Spleen (tissue), 11 donors: ENCODE data around the gene PGP. TPM values are rescaled to one million over a fixed set of nuclear protein-coding genes. Genes with fewer than 3 reads are reported as not detected.

Source experiments
- DNase-seq: peaks from one replicate; pipeline ENCODE4 v3.0.0-alpha.2; 2020
- H3K27ac ChIP-seq, 8 donors: fragments of 200-600 bp; sonication (generic) in 7 of 8; 1 replicate in 4 of 8; 2 replicates in 4 of 8; pipeline versions ENCODE4 v1.5.0 to v1.8.0; 2016 to 2021; ENCODE audit warnings: inconsistent platforms in 4 of 8, mild to moderate bottlenecking in 4 of 8, moderate library complexity in 1 of 8
- H3K27me3 ChIP-seq, 7 donors: fragments of 200-600 bp; sonication (generic) in 6 of 7; replicated peaks in 1 of 7; 1 replicate in 4 of 7; 2 replicates in 3 of 7; pipeline versions ENCODE4 v1.5.0 to v1.8.0; 2016 to 2021; ENCODE audit warnings: inconsistent platforms in 3 of 7, mild to moderate bottlenecking in 1 of 7
- H3K36me3 ChIP-seq, 6 donors: fragments of 200-600 bp; sonication (generic) in 5 of 6; 1 replicate in 4 of 6; 2 replicates in 2 of 6; pipeline versions ENCODE4 v1.5.0 to v1.8.0; 2016 to 2021; ENCODE audit warnings: inconsistent platforms in 2 of 6
- H3K4me1 ChIP-seq, 6 donors: fragments of 200-600 bp; sonication (generic) in 5 of 6; 1 replicate in 3 of 6; 2 replicates in 3 of 6; pipeline versions ENCODE4 v1.5.0 to v1.8.0; 2016 to 2021; ENCODE audit warnings: inconsistent platforms in 3 of 6
- H3K4me3 ChIP-seq, 8 donors: fragments of 200-600 bp; sonication (generic) in 7 of 8; 1 replicate in 4 of 8; 2 replicates in 4 of 8; pipeline versions ENCODE4 v1.5.0 to v1.8.0; 2016 to 2021; ENCODE audit warnings: inconsistent platforms in 4 of 8, mild to moderate bottlenecking in 4 of 8, moderate library complexity in 2 of 8
- H3K9me3 ChIP-seq, 8 donors: fragments of 200-600 bp; sonication (generic) in 7 of 8; 1 replicate in 4 of 8; 2 replicates in 4 of 8; pipeline versions ENCODE4 v1.5.0 to v1.8.0; 2016 to 2021; ENCODE audit warnings: inconsistent platforms in 4 of 8
- CTCF ChIP-seq, 11 experiments: fragments of 200-600 bp in 7 of 11; fragments of 450-650 bp in 4 of 11; sonication (generic) in 4 of 11; IDR thresholded peaks in 8 of 11; conservative IDR thresholded peaks in 3 of 11; 1 replicate in 7 of 11; 2 replicates in 4 of 11; pipeline versions ENCODE4 v1.4.0 to v1.8.0; 2016 to 2021; ENCODE audit warnings: antibody characterized with exemption in 11 of 11, inconsistent platforms in 4 of 11, mild to moderate bottlenecking in 1 of 11
- POLR2A ChIP-seq, 3 donors: fragments of 450-650 bp; IDR thresholded peaks; one replicate each; pipeline ENCODE4 v1.5.1; 2017; ENCODE audit warnings: antibody characterized with exemption in 3 of 3, mild to moderate bottlenecking in 1 of 3
- POLR2AphosphoS5 ChIP-seq, 3 donors: sonication (generic); formaldehyde crosslinking; IDR thresholded peaks; one replicate each; pipeline ENCODE4 v1.5.1; 2017; ENCODE audit warnings: antibody characterized with exemption in 3 of 3
- WGBS, 5 donors: extraction: QIAGEN DNeasy Blood & Tissue Kit in 3 of 5; methylation state at CpG; one replicate each; pipeline versions ENCODE4 v1.1.5 to v1.1.7; 2013 to 2018; 5-methylcytosine and 5-hydroxymethylcytosine counted together
- intact Hi-C: fragments of 100-400 bp; cut with DNase I; formaldehyde crosslinking; loops from one replicate; pipeline ENCODE4 v1.15.0; 2023; ENCODE audit warnings: low total_unique reads
- polyA plus RNA-seq, 3 donors: library from polyadenylated mRNA; stranded (reverse); fragments of 200-250 nt; gene quantifications; one replicate each; pipeline ENCODE4 v1.2.1, GENCODE V29; 2013
- total RNA-seq, 7 donors: library from RNA; depleted of rRNA in 3 of 7; stranded (reverse); fragments of >200 nt in 3 of 7; fragmentation: NEBNext Ultra II Directional in 4 of 7; extraction: Animal tissue kit (Norgen Biotek cat#: 25700) in 4 of 7; gene quantifications; one replicate each; pipeline versions ENCODE4 v1.1.0 to v1.2.1, GENCODE V29; 2016 to 2021
- donor health status: healthy with polysubstance abuse.
- donor health status: DM: no; HTN: no; CAD: no; lungs with moderate emphysema.
- donor health status: DM: no; HTN: no; CAD: no.
- donor health status: Bipolar disorder and iron deficiency.
- donor health status: healthy.
- donor health status: DM: no; HTN: no; CAD: no.
- donor health status: DM: yes; HTN: yes; CAD: no.

Gene PGP
- total and polyA plus RNA-seq, 10 donors: 9.3 to 20.2 (median 13.7) TPM

- 88 to 93% (median 89%) methylated on average over 13 of the region's 13 CpGs for WGBS, 5 donors
- intact Hi-C loops: no loop called here
- no peak for DNase-seq
- H3K36me3 ChIP-seq: no peaks in the 10 kb centered on the region
- no peak overlapping the region for H3K4me3 ChIP-seq
- no peak for TF ChIP-seq POLR2A (IDR thresholded peaks at IDR 0.05)
- no peak for TF ChIP-seq CTCF (IDR thresholded peaks at IDR 0.05 in 8 of 11, conservative IDR thresholded peaks at IDR 0.05 in 3 of 11)
- no peak for TF ChIP-seq POLR2AphosphoS5 (IDR thresholded peaks at IDR 0.05)
- no peaks in the 10 kb centered on the region for H3K27me3 ChIP-seq
- no peaks in the 10 kb centered on the region for H3K9me3 ChIP-seq
- no peaks in the 10 kb centered on the region for H3K4me1 ChIP-seq
- no peak overlapping the region for H3K27ac ChIP-seq
These were observed 28.6 kb downstream of the PGP start for GRCh38 chr16:2186064-2186463.

GRCh38 chr16:2184962-2185361 is 29.7 kb downstream of the PGP start:
- WGBS, 5 donors: 80 to 89% (median 84%) methylated on average over 4 to 20 of the region's 20 CpGs
- intact Hi-C loops: no loop called here

GRCh38 chr16:2184346-2184745 is 30.3 kb downstream of the PGP start:
- no peak overlapping the region for H3K27ac ChIP-seq
- intact Hi-C loops: no loop called here
- TF ChIP-seq CTCF (IDR thresholded peaks at IDR 0.05 in 8 of 11, conservative IDR thresholded peaks at IDR 0.05 in 3 of 11) (no peak), POLR2AphosphoS5 (IDR thresholded peaks at IDR 0.05) (no peak), POLR2A (IDR thresholded peaks at IDR 0.05) (no peak)
- H3K4me3 ChIP-seq: no peak overlapping the region
- no peak for DNase-seq
- H3K27me3 ChIP-seq: no peaks in the 10 kb centered on the region
- no peaks in the 10 kb centered on the region for H3K9me3 ChIP-seq
- H3K4me1 ChIP-seq: no peaks in the 10 kb centered on the region
- peaks cover 0 to 3% (median 0%) of the 10 kb centered on the region in 6 donors for H3K36me3 ChIP-seq
- 83 to 94% (median 86%) methylated on average over 13 to 19 of the region's 19 CpGs for WGBS, 5 donors

More at GRCh38 chr16:2184962-2185361, 29.7 kb downstream of the PGP start:
- H3K27ac ChIP-seq: no peak overlapping the region
- H3K27me3 ChIP-seq: no peaks in the 10 kb centered on the region
- H3K4me1 ChIP-seq: no peaks in the 10 kb centered on the region
- H3K4me3 ChIP-seq: no peak overlapping the region
- DNase-seq: no peak
- H3K36me3 ChIP-seq: no peaks in the 10 kb centered on the region
- no peaks in the 10 kb centered on the region for H3K9me3 ChIP-seq
- TF ChIP-seq POLR2A (IDR thresholded peaks at IDR 0.05): no peak
- TF ChIP-seq POLR2AphosphoS5 (IDR thresholded peaks at IDR 0.05): no peak
- no peak for TF ChIP-seq CTCF (IDR thresholded peaks at IDR 0.05 in 8 of 11, conservative IDR thresholded peaks at IDR 0.05 in 3 of 11)

GRCh38 chr16:2183671-2184070 is 31.0 kb downstream of the PGP start:
- WGBS, 5 donors: 84 to 95% (median 91%) methylated on average over 16 to 30 of the region's 30 CpGs
- H3K36me3 ChIP-seq: peaks cover 0 to 3% (median 0%) of the 10 kb centered on the region in 6 donors
- peaks cover 0 to under 1% (median 0%) of the 10 kb centered on the region in 8 donors for H3K9me3 ChIP-seq
- no peak overlapping the region for H3K27ac ChIP-seq
- no peak overlapping the region for H3K4me3 ChIP-seq
- H3K4me1 ChIP-seq: no peaks in the 10 kb centered on the region
- no peak for TF ChIP-seq POLR2AphosphoS5 (IDR thresholded peaks at IDR 0.05)
- TF ChIP-seq CTCF (IDR thresholded peaks at IDR 0.05 in 8 of 11, conservative IDR thresholded peaks at IDR 0.05 in 3 of 11): no peak
- TF ChIP-seq POLR2A (IDR thresholded peaks at IDR 0.05): no peak
- intact Hi-C loops: no loop called here
- DNase-seq: no peak
- H3K27me3 ChIP-seq: no peaks in the 10 kb centered on the region
